ENCODE data around the gene CAPN5.

DNA sequence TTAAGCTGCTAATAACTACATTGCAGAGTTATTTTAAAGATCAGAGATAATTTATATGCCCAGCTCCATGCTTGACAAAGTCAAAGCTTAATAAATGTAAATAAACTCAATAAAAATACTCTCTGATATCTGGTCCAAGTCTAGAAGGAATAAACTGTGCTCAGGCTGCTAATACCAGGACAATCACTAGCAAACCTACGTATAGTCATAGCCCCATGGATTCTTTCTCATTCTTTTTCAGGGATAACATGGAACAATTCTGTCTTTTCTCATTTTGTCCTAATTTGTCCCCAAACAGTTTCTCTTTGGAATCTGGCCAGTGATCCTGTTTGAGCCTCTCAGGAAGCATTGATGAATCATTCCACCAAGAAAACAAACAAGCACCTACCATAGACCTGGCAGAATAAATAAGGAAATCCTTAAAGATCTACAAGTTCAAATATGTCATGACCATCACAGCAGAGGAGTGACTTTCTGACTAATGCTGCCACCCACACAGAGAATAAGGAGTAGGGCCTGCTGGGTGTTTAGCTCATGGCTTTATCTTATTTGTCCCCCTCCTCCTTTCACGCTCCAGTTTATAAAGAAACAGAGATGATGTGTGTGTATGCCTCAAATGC, 46.7 kb upstream of the CAPN5 start:
- TF ChIP-seq EZH2phosphoT487 (IDR thresholded peaks at IDR 0.05; ENCODE audit: unreplicated experiment) = no peak
- TF ChIP-seq, protein P1, sequence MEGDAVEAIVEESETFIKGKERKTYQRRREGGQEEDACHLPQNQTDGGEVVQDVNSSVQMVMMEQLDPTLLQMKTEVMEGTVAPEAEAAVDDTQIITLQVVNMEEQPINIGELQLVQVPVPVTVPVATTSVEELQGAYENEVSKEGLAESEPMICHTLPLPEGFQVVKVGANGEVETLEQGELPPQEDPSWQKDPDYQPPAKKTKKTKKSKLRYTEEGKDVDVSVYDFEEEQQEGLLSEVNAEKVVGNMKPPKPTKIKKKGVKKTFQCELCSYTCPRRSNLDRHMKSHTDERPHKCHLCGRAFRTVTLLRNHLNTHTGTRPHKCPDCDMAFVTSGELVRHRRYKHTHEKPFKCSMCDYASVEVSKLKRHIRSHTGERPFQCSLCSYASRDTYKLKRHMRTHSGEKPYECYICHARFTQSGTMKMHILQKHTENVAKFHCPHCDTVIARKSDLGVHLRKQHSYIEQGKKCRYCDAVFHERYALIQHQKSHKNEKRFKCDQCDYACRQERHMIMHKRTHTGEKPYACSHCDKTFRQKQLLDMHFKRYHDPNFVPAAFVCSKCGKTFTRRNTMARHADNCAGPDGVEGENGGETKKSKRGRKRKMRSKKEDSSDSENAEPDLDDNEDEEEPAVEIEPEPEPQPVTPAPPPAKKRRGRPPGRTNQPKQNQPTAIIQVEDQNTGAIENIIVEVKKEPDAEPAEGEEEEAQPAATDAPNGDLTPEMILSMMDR (conservative IDR thresholded peaks at IDR 0.05; ENCODE audit: low read depth in 2 of 2) = no peak
- TF ChIP-seq POLR2AphosphoS5 (IDR thresholded peaks at IDR 0.05; ENCODE audit: low read depth) = no peak
- TF ChIP-seq NANOG (IDR thresholded peaks at IDR 0.05; ENCODE audit: borderline replicate concordance) = no peak
- TF ChIP-seq EZH2 (IDR thresholded peaks at IDR 0.05; ENCODE audit: low read depth, unreplicated experiment) = no peak

Data from GM23338 (cell line).